HEK293 (cell line): Measurements from ENCODE around the gene CCDC57.

Experiments
- CTCF ChIP-seq: fragments of 450-650 bp; formaldehyde crosslinking; IDR thresholded peaks from 2 replicates; pipeline ENCODE4 v1.5.1; 2016; ENCODE audit warnings: missing biosample characterization, missing genetic modification characterization
- EGR2 ChIP-seq: fragments of 450-650 bp; formaldehyde crosslinking; IDR thresholded peaks from 2 replicates; pipeline ENCODE4 v1.5.1; 2016; ENCODE audit warnings: low read depth, missing biosample characterization, missing genetic modification characterization
- MYNN ChIP-seq: fragments of 450-650 bp; formaldehyde crosslinking; IDR thresholded peaks from 2 replicates; pipeline ENCODE4 v1.5.1; 2016; ENCODE audit warnings: missing biosample characterization, missing genetic modification characterization, borderline replicate concordance
- SETDB1 ChIP-seq: IDR thresholded peaks from one replicate; pipeline ENCODE4 v1.6.1; 2017; ENCODE audit warnings: mild to moderate bottlenecking, low read length, moderate library complexity, mixed read lengths; ENCODE audit not compliant: insufficient read length
- ZBTB26 ChIP-seq: fragments of 450-650 bp; formaldehyde crosslinking; optimal IDR thresholded peaks from 2 replicates; pipeline ENCODE3; 2016; ENCODE audit warnings: missing biosample characterization, mild to moderate bottlenecking, missing genetic modification characterization
- ZNF146 ChIP-seq: fragments of 450-650 bp; formaldehyde crosslinking; IDR thresholded peaks from 2 replicates; pipeline ENCODE4 v1.5.1; 2016; ENCODE audit warnings: missing biosample characterization, missing genetic modification characterization
- ZNF404 ChIP-seq: fragments of 450-650 bp; formaldehyde crosslinking; IDR thresholded peaks from 2 replicates; pipeline ENCODE4 v1.5.1; 2017; ENCODE audit warnings: missing biosample characterization, missing genetic modification characterization
- ZNF549 ChIP-seq: fragments of 450-650 bp; IDR thresholded peaks from 2 replicates; pipeline ENCODE4 v1.5.1; 2018; ENCODE audit warnings: missing biosample characterization, missing genetic modification characterization, mild to moderate bottlenecking, inconsistent platforms, moderate library complexity
- ZNF660 ChIP-seq: fragments of 450-650 bp; IDR thresholded peaks from 2 replicates; pipeline ENCODE4 v1.5.1; 2018; ENCODE audit warnings: missing biosample characterization, mild to moderate bottlenecking, missing genetic modification characterization
- TF ChIP-seq, protein P1 (sequence below): fragments of 450-650 bp; formaldehyde crosslinking; IDR thresholded peaks from 2 replicates; pipeline ENCODE4 v1.5.1; 2016; ENCODE audit warnings: missing biosample characterization, missing genetic modification characterization
- TF ChIP-seq, protein P2 (sequence below): fragments of 450-650 bp; formaldehyde crosslinking; IDR thresholded peaks from 2 replicates; pipeline ENCODE4 v1.5.1; 2016; ENCODE audit warnings: missing biosample characterization, missing genetic modification characterization
- TF ChIP-seq, protein P3 (sequence below): fragments of 450-650 bp; formaldehyde crosslinking; IDR thresholded peaks from 2 replicates; pipeline ENCODE4 v1.5.1; 2016; ENCODE audit warnings: missing biosample characterization, missing genetic modification characterization

DNA sequence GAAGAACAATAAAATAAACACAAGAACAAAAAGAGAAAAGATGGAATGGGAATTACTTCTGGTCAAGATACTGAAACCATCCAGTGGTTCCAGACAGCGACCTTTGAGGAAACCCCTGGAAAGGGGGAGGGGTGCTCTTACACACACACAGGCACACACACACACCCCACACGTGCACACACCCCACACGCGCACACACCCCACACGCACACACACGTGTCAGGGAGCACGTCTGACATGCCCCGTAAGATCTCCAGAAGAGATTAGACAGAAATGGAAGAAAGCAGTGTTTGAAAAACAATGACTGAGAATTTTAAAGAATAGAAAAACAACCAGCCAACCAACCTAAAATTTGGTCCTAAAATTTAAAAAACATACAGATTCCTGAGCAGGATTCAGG, 69.3 kb downstream of the CCDC57 start:
- TF ChIP-seq ZNF404 (tag by site-specific recombination) (no peak), ZNF660 (no peak), CTCF (no peak), ZBTB26 (tag by site-specific recombination) (peak; percentile 8), ZNF549 (tag by site-specific recombination) (no peak), EGR2 (no peak), MYNN (tag by site-specific recombination) (no peak), SETDB1 (no peak), ZNF146 (tag by site-specific recombination) (no peak)
- TF ChIP-seq, protein P1, sequence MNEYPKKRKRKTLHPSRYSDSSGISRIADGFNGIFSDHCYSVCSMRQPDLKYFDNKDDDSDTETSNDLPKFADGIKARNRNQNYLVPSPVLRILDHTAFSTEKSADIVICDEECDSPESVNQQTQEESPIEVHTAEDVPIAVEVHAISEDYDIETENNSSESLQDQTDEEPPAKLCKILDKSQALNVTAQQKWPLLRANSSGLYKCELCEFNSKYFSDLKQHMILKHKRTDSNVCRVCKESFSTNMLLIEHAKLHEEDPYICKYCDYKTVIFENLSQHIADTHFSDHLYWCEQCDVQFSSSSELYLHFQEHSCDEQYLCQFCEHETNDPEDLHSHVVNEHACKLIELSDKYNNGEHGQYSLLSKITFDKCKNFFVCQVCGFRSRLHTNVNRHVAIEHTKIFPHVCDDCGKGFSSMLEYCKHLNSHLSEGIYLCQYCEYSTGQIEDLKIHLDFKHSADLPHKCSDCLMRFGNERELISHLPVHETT = no peak
- TF ChIP-seq, protein P2, sequence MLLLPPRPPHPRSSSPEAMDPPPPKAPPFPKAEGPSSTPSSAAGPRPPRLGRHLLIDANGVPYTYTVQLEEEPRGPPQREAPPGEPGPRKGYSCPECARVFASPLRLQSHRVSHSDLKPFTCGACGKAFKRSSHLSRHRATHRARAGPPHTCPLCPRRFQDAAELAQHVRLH (tag by site-specific recombination) = no peak
- TF ChIP-seq, protein P3, sequence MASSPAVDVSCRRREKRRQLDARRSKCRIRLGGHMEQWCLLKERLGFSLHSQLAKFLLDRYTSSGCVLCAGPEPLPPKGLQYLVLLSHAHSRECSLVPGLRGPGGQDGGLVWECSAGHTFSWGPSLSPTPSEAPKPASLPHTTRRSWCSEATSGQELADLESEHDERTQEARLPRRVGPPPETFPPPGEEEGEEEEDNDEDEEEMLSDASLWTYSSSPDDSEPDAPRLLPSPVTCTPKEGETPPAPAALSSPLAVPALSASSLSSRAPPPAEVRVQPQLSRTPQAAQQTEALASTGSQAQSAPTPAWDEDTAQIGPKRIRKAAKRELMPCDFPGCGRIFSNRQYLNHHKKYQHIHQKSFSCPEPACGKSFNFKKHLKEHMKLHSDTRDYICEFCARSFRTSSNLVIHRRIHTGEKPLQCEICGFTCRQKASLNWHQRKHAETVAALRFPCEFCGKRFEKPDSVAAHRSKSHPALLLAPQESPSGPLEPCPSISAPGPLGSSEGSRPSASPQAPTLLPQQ = no peak
